Keratinocyte (primary cell): ENCODE data around the gene MIEN1.

Experiments used
- EZH2 ChIP-seq: IDR thresholded peaks from one replicate; pipeline ENCODE4 v1.6.1; 2012; ENCODE audit warnings: inconsistent platforms, mild to moderate bottlenecking, low read length, moderate library complexity
- TF ChIP-seq, protein P1 (sequence below), 3 experiments: IDR thresholded peaks in 1 of 3; conservative IDR thresholded peaks in 1 of 3; optimal IDR thresholded peaks in 1 of 3; 2 replicates in 2 of 3; 3 replicates in 1 of 3; pipeline versions ENCODE3 to v1.5.1; 2011; ENCODE audit warnings: low read length in 3 of 3, mild to moderate bottlenecking in 3 of 3, moderate library complexity in 2 of 3, control low read depth in 1 of 3, inconsistent platforms in 1 of 3; ENCODE audit not compliant: insufficient read depth in 2 of 3; ENCODE audit errors: extremely low read depth in 1 of 3

- TF ChIP-seq, protein P1, sequence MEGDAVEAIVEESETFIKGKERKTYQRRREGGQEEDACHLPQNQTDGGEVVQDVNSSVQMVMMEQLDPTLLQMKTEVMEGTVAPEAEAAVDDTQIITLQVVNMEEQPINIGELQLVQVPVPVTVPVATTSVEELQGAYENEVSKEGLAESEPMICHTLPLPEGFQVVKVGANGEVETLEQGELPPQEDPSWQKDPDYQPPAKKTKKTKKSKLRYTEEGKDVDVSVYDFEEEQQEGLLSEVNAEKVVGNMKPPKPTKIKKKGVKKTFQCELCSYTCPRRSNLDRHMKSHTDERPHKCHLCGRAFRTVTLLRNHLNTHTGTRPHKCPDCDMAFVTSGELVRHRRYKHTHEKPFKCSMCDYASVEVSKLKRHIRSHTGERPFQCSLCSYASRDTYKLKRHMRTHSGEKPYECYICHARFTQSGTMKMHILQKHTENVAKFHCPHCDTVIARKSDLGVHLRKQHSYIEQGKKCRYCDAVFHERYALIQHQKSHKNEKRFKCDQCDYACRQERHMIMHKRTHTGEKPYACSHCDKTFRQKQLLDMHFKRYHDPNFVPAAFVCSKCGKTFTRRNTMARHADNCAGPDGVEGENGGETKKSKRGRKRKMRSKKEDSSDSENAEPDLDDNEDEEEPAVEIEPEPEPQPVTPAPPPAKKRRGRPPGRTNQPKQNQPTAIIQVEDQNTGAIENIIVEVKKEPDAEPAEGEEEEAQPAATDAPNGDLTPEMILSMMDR (optimal IDR thresholded peaks at IDR 0.05 in 1 of 3, IDR thresholded peaks at IDR 0.05 in 1 of 3, conservative IDR thresholded peaks at IDR 0.05 in 1 of 3; ENCODE audit: extremely low read depth in 1 of 3, insufficient read depth in 2 of 3, low read length in 3 of 3) = no peak
- no peak for TF ChIP-seq EZH2
Observed at GRCh38 chr17:39767147-39767546, 36.8 kb upstream of the MIEN1 start.
